HG02870 (cell line): ENCODE results near the gene JAZF1.
"Not testable (repeated sequence)": the region's sequence is repeated elsewhere in the genome, so short reads cannot be mapped to it uniquely, and the experiment has no call there.

Experiments used
- ATAC-seq: cut with Tn5 transposase; IDR thresholded peaks from one replicate; pipeline ENCODE4 v1.9.1; 2021; ENCODE audit warnings: mild to moderate bottlenecking, moderate library complexity; ENCODE audit not compliant: unreplicated experiment

The JAZF1 gene

GRCh38 chr7:28018446-28018845, 162.1 kb downstream of the JAZF1 start:
- no peak for ATAC-seq

DNA sequence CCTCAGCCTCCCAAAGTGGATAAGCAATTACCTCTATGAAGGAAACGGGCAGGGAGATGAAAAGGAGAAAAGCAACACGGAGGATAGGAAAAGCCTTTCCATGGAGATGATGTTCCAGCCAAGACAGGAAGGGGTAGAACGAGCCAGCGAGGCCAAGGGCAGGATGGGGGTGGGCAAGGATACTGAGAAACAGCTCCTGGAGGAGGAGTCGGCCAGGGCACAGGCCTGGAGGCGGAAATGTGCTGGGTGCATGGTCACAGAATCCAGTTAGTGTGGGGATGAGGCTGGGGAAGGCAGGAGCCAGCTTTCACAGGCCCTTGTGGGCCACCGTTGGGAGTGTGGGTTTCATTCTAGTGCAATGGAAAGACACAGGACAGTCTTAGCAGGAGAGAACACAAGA, 162.6 kb downstream of the JAZF1 start:
- no peak for ATAC-seq

DNA sequence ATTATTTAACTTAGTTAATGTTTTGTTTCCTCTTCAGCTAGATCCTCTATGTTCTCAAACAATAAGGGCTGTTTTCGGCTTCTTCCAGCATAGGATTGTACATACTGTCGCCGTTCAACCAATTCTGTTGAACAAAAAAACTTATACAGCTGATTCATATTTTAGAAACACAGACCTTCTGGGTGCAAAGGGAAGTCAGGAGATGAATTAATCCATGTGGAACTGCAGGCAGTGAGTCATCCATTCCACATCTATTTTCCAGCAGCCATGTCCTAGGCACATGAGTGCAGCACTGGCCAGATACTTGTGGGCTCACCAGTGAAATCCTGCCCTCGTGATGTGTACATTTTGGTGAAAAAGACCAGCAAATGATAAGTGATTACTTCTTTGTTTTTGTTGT, 163.2 kb downstream of the JAZF1 start:
- no peak for ATAC-seq

DNA sequence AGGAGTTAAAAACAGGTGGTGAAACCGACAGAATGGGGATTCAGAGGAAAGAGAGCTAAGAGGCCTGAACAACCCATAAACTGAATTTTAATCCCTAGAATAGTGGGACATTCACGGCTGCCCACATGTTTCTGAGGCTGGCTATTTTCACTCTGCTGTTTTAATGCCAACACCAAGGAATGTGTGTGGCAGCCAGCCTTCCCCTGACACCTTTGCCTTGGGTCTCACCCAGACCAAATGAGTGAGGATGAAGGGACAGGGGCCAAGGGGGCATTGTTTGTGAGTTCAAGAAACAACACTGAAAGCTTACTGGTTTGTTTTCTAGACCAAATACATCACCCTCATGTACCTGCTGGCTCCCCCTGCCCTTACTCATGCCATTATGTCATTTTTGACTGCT, 164.3 kb downstream of the JAZF1 start:
- no peak for ATAC-seq

DNA sequence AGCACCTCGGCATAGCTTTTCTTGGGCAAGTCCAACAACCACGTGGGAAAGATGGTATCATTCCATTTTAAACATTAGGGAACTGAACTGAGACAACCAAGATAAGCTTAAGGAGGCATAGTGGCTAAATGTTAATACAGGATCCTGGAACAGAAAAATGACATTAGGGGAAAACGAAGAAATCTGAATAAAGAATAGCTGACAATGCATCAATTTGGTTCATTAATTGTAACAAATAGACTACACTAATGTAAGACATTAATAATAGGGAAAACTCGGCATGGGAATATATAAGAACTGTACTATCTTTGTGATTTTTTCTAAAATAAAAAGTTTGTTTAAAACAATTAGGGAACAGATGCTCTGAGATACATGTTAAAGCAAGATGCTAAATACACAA, 165.4 kb downstream of the JAZF1 start:
- no peak for ATAC-seq

DNA sequence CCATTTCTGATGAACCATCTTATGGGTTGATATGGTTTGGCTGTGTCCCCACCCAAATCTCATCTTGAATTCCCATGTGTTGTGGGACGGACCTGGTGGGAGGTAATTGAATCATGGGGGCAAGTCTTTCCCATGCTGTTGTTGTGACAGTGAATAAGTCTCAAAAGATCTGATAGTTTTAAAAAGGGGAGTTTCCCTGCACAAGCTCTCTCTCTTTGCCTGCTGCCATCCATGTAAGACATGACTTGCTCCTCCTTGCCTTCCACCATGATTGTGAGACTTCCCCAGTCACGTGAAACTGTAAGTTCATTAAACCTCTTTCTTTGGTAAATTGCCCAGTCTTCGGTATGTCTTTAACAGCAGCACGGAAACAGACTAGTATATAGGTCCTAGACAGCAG, 166.3 kb downstream of the JAZF1 start:
- ATAC-seq: not testable (repeated sequence)

DNA sequence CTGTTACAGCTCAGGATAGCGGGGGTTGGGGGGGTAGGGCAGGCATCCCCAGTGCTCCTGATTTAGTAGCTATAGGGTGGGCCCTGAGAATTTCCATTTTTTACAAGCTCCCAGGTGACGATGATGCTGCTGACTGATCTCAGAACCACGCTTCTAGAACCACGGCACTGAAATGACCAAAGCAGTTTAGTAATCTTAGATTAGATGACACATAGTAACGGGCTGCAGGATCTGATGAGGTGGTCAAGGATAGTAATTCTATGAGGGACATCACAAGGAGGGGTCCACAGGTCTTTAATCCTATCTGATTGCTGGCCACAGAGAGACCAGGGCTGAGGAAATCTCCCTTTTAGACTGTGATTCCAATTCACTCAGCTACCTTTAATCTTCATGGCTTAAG, 167.2 kb downstream of the JAZF1 start:
- ATAC-seq: no peak

DNA sequence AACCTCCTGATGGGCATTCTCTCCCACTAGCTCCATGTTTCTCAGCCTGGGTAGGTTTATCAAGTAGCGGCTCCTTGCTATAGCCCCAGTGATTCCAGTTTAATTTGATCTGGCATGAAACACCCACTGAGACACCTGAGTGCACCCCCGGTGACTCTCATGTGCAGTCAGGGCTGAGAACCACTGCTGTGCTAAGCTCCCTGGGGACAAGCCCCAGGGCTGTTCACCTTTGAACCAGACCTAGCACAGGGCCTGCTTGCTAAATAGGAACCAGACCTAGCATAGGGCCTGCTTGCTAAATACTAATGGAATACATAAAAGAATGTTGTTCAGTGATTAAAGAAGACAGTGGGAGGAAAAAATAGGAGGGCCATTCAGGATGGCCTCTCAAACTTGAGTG, 167.6 kb downstream of the JAZF1 start:
- ATAC-seq: no peak

DNA sequence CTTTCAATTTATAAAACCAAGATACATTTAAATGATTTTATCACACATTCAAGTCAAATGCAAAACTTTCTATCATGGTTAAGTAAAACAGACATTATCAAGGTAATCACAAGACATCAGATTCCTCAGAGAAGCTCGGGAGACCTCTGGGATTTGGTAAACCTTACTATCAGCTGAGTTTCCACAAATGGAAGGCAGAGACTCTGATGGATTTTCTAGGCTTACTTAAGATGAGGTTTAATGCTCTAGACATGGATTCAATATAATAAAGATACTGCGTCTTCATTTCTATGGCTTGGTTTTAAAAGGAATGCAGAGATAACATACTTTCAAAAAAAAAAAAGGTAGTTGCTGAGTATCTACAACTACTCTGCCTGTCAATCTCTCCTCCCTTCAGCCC, 171.7 kb downstream of the JAZF1 start:
- ATAC-seq: no peak

DNA sequence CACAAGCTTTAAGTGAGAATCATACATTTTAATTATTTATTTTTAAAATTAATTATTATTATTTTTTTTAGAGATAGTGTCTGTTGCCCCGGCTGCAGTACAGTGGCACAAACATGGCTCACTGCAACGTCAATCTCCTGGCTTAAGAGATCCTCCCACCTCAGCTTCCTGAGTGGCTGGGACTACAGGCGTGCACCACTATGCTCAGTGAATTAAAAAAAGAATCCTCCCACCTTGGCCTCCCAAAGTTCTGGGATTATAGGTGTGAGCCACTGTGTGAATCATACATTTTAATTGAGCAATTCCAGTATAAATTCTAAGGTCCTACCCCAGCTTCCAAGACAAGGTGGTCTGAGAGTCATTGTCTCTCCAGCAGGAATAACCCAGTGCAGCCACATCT, 172.4 kb downstream of the JAZF1 start:
- ATAC-seq: no peak

GRCh38 chr7:28006491-28006890, 174.1 kb downstream of the JAZF1 start:
- ATAC-seq: no peak

DNA sequence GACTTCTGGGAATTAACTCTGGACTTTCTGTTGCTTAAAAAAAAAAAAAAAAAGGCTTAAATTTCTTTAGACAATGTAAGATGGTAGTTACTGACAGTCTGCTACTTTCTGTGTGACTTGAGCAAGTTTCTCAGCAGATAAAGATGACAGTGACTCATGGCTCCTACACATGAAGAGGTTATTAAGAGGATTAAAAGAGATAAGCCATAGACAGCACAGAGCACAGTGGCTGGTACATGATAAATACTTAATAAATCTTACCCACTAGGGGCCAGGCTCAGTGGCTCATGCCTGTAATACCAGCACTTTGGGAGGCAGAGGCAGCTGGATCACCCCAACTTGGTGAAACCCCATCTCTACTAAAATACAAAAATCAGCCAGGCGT, 174.8 kb downstream of the JAZF1 start:
- ATAC-seq: no peak

- no peak for ATAC-seq
These were observed 175.3 kb downstream of the JAZF1 start for GRCh38 chr7:28005075-28005846.

DNA sequence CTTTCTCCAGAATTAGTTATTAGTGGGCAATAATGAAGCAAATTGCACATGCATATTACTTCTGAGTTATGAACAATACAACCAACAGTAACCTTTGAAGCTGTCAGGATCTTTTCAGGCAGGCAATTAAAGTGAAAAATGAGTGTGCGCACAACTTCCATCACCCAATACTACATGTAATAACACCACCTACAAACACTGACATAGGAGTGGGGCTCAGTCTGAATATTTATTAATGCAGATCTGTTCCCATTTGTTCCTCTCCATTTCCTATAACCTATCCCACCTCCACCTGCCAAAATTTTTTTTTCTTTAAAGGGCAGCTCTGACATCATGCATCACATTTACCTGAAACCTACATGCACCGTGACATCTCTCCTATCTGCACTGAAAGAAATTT, 177.2 kb downstream of the JAZF1 start:
- ATAC-seq: no peak

DNA sequence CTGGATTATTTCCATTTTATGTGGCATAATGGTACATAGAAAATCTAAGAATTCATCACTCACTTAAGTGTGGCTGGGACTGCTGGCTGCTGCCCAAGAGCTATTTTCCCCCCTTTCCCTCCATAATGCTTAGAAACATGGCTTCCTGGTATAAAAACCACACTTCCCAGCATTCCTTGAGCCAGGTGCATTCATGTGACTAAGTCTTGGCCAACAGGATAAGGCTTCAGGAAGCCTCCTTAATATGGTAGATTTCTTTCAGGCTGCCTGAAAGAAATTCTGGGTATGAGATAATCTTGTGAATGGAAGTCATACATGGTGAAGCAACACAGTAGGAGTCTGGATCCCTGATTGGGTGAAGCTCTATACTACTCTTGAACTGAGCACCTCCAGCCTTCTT, 178.0 kb downstream of the JAZF1 start:
- no peak for ATAC-seq

GRCh38 chr7:28001896-28002295, 178.7 kb downstream of the JAZF1 start:
- no peak for ATAC-seq

- ATAC-seq: no peak
These were observed 180.8 kb downstream of the JAZF1 start for GRCh38 chr7:27999829-28000228.

- no peak for ATAC-seq
These were observed 182.2 kb downstream of the JAZF1 start for GRCh38 chr7:27998382-27998781.

DNA sequence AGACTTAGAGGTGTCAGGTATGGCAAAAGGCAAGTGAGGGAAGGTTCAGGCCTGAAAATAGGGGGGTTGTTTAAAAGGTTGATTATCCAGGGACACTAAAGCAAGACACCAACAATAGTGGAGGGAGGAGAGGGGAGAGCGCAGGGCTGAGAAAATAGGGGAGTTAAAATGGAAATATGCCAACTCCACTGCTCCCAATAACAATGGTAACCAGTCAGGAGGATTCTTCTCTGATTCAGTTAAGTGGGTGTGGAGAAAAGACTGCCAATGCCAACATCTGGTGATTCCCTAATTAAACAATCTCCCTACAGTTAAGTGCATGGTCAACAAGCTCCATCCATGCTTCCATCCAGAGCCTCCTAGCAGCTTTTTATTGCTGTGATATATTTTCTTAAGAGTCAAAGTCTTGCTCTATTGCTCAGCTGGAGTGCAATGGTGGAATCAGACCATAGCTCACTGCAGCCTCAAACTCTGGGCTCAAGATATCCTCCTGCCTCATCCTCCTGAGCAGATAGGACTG, 183.3 kb downstream of the JAZF1 start:
- ATAC-seq: no peak

- no peak for ATAC-seq
These were observed 184.5 kb downstream of the JAZF1 start for GRCh38 chr7:27996141-27996540.

GRCh38 chr7:27995228-27995627, 185.4 kb downstream of the JAZF1 start:
- no peak for ATAC-seq

DNA sequence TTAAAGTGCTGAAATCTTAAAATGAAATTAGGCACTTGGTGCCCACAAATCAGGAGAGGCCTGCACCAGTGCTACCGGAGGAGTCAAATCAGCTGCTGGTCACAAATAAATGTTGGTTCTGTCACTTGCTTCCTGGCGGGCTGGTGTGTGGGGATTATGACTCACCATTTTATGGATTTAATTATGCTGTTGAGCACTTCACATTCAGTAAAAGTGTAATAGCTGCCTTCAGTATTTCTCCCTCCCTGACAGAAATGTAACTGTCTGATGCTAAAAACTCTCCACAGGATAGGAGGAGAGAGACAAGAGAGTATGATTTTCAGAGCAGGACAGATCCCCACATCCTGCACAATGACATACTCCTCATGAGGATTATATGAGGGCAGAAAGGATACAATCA, 186.0 kb downstream of the JAZF1 start:
- ATAC-seq: no peak
